Ishikawa (cell line): ENCODE data around the gene SDF2L1.

Source experiments
- FOXM1 ChIP-seq: IDR thresholded peaks from 2 replicates; pipeline ENCODE4 v1.6.1; 2012; ENCODE audit warnings: low read depth, borderline replicate concordance
- NFIC ChIP-seq: IDR thresholded peaks from 2 replicates; pipeline ENCODE4 v1.6.1; 2012
- RAD21 ChIP-seq: IDR thresholded peaks from 2 replicates; pipeline ENCODE4 v1.6.1; 2012; ENCODE audit warnings: low read depth
- TAF1 ChIP-seq: IDR thresholded peaks from 2 replicates; pipeline ENCODE4 v1.6.1; 2012; ENCODE audit warnings: low read depth, mild to moderate bottlenecking

DNA sequence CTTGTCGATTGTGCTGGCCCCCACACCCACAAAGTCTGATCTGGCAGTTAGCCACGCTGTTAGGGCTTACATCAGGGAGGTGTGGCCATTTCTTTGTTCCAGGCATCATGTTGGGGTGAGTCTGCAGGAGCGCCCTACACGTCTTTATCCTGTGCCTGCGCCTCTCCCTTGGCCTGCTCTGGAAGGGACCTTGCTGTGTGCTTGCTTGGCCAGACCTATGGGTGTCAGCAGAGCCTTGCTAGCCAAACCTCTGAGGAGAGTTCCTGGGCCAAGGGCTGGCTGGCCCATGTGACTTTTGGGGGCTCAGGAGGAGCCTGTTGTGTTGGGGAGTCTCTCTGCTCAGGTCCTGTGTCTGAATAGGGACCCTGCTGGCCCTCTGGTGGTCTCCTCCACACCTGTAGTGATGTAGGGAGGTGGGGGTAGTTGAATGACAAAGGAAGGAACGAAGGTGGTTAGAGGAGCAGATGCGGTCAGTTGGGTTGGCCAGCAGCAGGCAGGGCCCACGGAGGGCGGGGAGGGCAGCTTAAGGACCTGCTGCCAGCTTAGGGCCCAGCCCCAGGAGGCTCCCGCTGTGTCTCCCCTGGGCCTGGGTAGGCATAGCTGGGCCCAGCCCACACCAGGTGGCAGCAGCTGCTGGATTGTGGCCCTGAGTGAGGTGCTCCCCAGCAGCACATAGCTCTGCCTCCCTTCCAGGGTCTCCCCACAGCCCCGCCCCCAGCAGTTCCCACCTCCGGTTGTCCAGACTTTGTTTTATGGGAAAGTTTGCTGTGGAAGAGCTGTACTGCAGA, 31.6 kb downstream of the SDF2L1 start:
- TF ChIP-seq NFIC (no peak), FOXM1 (no peak), TAF1 (no peak), RAD21 (no peak)
